Endothelial cell of umbilical vein (primary cell): ENCODE results near the gene ENTPD3.

Experiments used
- CTCF ChIP-seq, 2 donors: IDR thresholded peaks; 1 replicate in 1 of 2; 2 replicates in 1 of 2; pipeline ENCODE4 v1.5.1; 2011; ENCODE audit warnings: low read length in 2 of 2, mild to moderate bottlenecking in 2 of 2, moderate library complexity in 2 of 2, control low read depth in 1 of 2, inconsistent platforms in 1 of 2, low read depth in 1 of 2; ENCODE audit not compliant: insufficient read depth in 1 of 2; ENCODE audit errors: extremely low read depth in 1 of 2
- EZH2 ChIP-seq: IDR thresholded peaks from 2 replicates; pipeline ENCODE4 v1.6.1; 2012; ENCODE audit warnings: borderline replicate concordance, low read depth, mild to moderate bottlenecking, moderate library complexity, low read length, inconsistent platforms; ENCODE audit not compliant: severe bottlenecking
- GATA2 ChIP-seq: IDR thresholded peaks from 2 replicates; pipeline ENCODE4 v1.7.0; 2011; ENCODE audit warnings: low read depth, mild to moderate bottlenecking, moderate library complexity, mixed read lengths, low read length; ENCODE audit not compliant: insufficient read length, insufficient read depth
- POLR2A ChIP-seq: IDR thresholded peaks from 2 replicates; pipeline ENCODE4 v1.6.1; 2012; ENCODE audit warnings: low read depth, mild to moderate bottlenecking, control low read depth, low read length

- TF ChIP-seq POLR2A (no peak), CTCF (IDR thresholded peaks at IDR 0.05; ENCODE audit: extremely low read depth in 1 of 2, insufficient read depth in 1 of 2, low read depth in 1 of 2, low read length in 2 of 2) (no peak), EZH2 (no peak), GATA2 (no peak)
These were observed 58.1 kb downstream of the ENTPD3 start for GRCh38 chr3:40445062-40445461.
